Activated CD4-positive, CD25-positive, alpha-beta regulatory T cell treated with anti-CD3 and anti-CD28 coated beads, Interleukin-2, amount 50 U/mL, for 24 hours (primary cell): Measurements from ENCODE around the gene POMC.
"Not testable (repeated sequence)": the region's sequence is repeated elsewhere in the genome, so short reads cannot be mapped to it uniquely, and the experiment has no call there.

Experiments used
- ATAC-seq, 2 donors: fragments of 150-1000 bp; cut with Tn5 transposase; one replicate each; pipeline ENCODE4 v1.10.0; 2021; ENCODE audit warnings: mild to moderate bottlenecking in 1 of 2, moderate library complexity in 1 of 2

The POMC gene

DNA sequence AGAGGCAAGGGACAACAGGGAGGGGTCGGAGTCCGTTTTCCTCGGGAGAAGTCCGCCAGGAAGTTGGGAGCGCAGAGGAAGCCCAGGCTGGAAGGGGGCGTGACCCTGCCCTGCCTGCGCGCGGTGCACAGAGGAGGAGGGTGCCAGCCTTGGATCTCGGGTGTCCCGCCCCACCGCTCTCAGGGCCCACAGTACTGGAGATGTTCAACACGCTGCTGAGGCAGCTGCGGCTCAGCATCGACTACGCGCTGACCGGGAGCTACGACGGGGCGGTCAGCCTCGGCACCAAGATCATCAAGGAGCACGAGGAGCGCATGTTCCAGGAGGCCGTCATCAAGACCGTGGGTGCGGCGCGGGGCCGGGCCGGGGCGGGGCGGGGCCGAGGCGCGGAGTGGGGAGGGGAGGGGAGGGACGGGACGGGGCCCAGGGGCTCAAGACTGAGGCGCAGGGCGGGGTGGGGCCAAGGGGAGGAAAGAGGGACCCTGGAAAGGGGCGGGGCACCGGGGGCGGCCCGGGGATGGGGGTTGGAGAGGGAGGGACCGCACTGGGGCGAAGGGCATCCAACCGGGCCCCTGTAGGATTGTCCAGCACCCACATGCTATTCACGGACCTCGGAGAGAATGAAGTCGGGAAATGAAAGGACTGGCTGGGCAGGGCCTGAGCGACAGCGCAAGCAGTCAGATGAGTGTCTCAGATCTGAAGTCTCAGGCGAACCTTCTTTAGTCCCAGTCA is 36.6 kb downstream of the POMC start:
- ATAC-seq = peak in 1 of 2 donors; percentile 22

DNA sequence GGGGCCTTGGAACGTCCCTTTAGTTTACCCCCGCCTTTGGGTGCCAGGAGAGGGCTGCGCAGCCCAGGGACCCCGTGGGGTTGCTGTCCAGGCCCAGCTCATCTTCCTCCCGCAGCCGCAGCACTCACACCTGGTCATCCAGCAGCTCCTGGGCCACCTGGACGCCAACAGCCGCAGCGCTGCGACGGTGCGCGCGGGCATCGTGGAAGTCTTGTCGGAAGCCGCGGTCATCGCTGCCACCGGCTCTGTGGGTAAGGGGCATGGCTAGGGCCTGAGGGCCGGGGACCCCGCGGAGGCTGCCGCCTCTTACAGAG is 37.2 kb downstream of the POMC start:
- ATAC-seq = peak in 1 of 2 donors; percentile 10

GRCh38 chr2:25129901-25130520 is 38.4 kb downstream of the POMC start:
- no peak for ATAC-seq

DNA sequence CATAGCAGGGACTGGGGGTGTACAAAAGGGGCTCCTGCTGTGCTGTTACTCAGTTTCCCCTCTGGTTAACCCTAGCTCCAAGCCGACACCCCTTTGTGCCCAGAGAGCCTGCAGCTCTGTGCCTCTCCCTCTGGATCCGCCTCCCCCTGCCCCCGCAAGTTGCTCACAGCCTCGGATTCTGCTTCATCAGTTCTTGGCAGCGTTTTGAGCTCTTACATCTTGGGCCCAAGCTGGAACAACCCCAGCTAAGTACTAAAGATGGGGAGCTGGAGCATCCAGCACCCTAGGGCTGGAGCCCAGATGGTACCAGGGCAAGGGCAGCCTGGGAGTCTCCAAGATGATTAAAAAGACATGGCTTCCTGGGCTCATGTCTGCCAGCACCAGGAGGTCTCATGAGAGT is 40.7 kb downstream of the POMC start:
- ATAC-seq = no peak

GRCh38 chr2:25127071-25127470 is 41.3 kb downstream of the POMC start:
- not testable (repeated sequence) for ATAC-seq

DNA sequence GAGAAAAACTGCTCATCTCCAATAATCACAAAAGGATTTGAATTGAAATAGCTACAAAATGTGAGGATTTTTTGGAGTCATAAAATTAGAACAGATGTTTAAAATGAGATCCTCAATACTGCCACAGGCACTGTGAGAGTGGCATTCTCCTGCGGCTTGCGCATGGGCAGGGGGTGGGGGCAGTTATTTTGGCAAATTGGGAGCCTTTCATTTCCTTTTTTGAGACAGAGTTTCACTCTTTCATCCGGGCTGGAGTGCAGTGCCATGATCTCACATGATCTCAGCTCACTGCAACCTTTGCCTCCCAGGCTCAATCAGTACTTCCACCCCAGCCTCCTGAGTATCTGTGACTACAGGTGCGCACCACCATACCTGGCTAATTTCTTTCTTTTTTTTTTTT is 42.4 kb downstream of the POMC start:
- no peak for ATAC-seq

DNA sequence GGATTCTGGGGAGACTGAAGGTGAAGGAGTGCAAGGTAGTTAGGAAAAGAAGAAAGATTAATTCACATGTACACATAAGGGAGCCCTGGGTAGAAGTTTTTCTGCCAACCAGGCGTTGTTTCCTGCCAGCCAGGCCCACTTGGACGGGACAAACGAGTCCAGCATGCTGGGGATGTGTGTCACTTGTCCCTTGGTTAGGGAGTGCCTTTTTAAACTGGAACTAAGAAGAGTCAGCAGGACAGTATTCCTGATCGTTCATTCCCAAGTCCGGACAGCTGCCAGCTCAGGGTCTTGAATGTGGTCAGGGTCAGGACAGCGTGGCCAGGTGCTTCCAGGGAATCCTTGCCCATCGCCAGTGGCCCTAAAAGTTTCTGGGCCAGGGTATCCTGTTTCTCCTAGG is 43.2 kb downstream of the POMC start:
- no peak for ATAC-seq

DNA sequence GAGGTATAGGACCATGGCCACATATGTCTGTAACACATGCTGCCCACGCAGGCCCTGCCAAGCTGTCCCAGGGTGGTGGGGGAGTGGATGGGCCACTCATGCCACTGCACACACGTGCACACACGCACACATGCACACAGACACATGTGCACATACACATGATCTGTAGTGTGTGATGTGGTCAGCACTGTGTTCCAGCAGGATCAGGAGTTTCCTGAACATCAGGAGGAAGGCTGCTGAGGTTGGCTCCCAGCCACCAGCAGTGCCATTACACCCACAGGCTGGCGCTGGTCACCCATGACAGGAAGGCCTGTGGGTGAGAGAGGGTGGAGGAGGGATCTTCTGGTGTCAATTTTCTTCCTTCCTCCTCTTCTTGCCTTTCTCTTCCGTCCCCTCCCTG is 44.7 kb downstream of the POMC start:
- ATAC-seq = no peak

DNA sequence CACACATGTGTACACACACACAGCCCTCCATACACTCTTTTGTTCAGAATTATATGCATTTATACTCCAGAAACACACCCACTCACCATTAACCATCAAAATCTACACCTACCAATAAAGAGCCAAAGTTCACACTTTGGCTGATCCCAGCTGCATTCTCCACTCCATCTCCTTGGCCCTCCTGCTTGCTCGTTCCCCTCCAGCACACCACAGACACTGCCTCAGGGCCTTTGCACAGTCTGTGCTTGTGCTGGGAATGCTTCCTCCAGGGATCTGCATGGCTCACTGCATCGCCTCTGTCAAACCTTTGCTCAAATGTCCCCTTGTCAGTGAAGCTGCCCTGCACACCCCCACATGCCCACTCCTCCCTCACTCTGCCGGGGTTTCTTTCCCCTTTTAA is 46.0 kb downstream of the POMC start:
- ATAC-seq = no peak

GRCh38 chr2:25119263-25119662 is 49.1 kb downstream of the POMC start:
- no peak for ATAC-seq

DNA sequence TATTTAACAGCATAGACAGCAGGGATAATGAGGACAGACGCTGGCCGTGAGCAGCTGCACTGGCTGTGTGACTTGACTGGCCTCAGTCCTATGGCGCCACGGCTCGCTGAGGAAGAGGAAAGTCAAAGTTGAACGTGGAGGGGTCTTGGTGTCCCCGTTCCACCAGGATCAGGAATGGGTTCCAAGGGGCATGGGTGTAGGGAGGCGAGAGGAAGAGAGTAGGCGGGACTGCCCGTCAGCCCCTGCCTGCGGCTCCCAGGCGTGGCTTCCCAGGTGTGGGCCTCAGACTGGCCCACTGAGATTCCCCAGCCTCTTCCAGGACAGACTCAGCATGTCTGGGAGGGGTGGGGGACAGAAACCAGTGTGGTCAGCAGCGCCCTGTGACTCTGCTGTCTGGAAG is 51.4 kb downstream of the POMC start:
- ATAC-seq = no peak

DNA sequence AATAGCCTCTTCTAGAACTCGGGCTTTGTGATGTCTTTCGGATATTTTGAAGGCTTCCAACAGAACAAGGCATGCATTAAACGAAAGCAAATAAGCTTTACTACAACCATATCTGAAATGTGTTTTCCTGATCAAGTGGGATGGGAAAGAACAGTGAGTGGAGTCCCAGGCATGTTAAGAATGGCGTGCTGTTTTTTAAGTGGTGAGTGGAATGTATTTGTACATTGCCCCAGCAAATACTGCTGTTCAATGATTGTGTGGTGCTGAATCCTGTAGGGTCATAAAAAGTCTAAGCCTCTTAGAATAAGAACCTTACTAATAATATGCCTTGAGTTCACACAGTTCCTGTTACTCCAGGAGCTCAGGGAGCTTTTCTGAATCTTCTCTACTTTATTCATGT is 52.5 kb downstream of the POMC start:
- no peak for ATAC-seq

- ATAC-seq = no peak
These were observed 53.0 kb downstream of the POMC start for GRCh38 chr2:25115249-25115883.

DNA sequence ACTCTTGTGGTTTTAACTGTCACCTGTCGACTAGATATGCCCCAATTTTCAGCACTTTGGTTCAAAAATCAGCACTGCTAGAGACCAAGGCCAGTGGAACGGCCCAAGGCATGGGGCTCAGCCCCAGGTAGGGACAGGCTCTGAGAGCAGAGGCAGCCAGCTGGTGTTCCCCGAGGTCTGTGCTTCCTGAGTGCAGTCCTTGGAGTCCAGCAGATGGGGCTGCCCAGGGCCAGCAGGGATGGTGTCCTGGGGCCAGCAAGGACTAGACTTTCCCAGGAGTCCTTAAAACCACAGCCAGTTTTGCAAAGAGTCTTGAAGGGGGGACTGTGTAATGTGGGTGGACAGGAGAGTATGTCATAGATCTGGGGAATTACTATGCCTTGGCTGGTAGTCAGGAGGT is 56.3 kb downstream of the POMC start:
- no peak for ATAC-seq
